SKM-1 treated with dmso at 0.1 percent for 144 hours (cell line): Measurements from ENCODE around the gene PTOV1.
"Not testable (repeated sequence)": the region's sequence is repeated elsewhere in the genome, so short reads cannot be mapped to it uniquely, and the experiment has no call there.

Experiments used
- DNase-seq: peaks from one replicate; lab custom pipeline; 2025; ENCODE audit not compliant: unreplicated experiment; lab: John Stamatoyannopoulos, UW

The PTOV1 gene

DNA sequence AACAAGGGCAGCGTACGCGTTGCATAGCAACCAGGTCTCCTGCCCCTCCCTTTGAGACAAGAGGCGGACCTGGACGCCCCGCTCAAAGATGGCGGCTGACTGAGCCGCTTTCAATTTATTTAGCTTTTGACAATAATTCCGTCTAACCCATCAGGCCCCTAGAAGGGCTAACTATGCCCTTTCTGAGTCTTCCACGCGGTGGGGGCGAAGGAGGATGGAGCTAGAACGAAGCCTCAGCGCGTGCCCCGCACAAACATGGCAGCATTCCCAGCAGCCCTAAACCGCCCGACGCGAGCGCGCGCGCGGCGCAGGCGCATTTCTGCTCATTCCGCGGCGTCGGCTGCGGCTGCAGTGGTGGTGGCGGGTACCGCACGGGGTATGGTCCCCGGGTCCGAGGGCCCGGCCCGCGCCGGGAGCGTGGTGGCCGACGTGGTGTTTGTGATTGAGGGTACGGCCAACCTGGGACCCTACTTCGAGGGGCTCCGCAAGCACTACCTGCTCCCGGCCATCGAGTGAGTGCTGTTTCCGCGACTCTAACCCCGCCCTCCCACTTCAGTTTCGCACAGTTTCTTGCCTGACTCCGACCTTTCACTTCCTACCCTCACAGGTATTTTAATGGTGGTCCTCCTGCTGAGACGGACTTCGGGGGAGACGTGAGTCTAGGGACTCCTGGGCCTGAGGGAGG lies 32.9 kb upstream of the PTOV1 start, which contains the start of gene MED25:
MED25 (plus strand) TSS at position 326 of the 685 bp plus-strand sequence; CDS start at position 379, 53 bp downstream.
- DNase-seq, result peak; percentile 63

DNA sequence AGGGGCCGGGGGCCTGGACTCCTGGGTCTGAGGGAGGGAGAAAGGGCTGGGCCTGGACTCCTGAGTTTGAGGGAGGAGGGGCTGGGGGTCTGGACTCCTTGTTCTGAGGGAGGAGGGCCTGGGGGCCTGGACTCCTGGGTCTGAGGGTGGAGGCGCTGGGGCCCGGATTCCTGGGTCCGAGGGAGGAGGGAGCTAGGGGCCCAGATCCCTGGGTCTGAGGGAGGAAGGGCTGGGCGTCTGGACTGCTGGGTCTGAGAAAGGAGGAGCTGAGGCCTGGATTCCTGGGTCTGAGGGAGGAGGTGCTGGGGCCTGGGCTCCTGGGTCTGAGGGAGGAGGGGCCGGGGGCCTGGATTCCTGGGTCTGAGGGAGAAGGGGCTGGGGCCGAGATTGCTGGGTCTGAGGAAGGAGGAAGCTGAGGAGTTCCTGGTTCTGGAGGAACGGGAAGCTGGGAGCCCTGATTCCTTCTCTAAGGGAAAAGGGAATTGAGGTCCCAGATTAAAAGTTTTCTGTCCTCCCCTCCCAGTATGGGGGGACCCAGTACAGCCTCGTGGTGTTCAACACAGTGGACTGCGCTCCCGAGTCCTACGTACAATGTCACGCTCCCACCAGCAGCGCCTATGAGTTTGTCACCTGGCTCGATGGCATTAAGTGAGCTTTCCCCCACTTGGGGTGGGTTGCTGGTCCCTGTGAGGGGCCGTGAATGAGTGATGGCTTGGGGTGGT lies 32.1 kb upstream of the PTOV1 start:
- no peak for DNase-seq

DNA sequence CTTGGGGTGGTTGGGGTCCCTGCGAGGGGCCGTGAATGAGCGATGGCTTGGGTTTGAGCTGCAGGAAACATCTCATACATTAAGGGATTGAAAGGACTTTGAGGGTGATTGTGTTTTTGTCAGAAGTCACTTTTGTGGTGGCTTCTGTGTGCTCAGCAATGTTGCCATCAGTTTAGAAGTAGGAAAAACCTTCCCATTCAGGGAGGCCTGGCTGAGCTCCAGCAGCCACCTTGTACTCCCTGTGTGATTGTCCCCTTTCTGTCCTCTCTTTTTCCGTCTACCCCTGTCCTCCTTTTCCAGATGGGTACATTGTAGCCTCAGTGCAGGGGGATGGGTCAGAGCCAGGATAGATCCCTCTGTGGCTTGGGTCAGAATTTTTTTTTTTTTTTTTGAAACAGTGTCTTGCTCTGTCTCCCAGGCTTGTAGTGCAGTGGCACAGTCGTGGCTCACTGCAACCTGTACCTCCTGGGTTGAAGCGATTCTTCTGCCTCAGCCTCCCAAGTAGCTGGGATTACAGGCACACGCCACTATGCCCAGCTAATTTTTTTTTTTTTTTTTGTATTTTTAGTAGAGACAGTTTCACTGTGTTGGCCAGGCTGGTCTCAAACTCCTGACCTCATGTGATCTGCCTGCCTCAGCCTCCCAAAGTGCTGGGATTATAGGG lies 31.4 kb upstream of the PTOV1 start:
- not testable (repeated sequence) for DNase-seq

DNA sequence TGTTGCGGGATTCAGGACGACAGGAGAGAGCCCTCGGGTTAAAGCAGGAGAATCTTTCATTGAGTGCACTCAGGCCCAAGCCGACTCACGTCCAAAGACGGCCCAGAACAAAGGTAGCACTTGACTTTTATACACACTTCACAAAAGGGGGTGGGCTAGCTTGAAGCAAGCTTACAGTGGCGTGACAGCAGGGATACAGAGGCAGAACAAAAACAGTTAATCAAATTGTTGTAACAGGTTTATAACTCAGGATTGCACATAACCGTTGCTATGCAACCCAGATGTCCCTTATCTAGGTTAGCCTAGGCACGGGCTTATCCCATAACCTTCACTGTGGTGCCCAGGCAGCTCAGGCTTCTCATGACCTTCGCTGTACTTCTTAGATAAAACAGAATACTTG lies 30.8 kb upstream of the PTOV1 start:
- no peak for DNase-seq

DNA sequence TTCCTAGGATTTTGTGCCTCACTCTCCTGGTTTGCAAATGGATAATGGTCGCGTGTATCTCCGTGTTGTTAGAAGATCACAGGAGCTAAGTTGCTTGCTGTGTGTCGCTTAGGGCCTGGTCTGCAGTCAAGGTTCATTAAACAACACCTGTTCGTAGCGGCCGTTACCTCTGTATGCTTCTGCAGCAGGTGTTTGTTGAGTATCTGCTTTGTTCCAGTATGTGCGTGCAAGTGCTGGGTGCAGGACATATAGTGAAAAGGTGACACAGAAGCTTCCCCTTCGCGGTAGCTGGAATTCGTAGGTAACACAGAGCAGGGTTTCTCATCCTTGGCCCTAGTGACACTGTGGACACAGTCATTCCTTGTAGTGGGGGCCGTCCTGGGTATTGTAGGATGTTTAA lies 27.5 kb upstream of the PTOV1 start:
- DNase-seq, result no peak

DNA sequence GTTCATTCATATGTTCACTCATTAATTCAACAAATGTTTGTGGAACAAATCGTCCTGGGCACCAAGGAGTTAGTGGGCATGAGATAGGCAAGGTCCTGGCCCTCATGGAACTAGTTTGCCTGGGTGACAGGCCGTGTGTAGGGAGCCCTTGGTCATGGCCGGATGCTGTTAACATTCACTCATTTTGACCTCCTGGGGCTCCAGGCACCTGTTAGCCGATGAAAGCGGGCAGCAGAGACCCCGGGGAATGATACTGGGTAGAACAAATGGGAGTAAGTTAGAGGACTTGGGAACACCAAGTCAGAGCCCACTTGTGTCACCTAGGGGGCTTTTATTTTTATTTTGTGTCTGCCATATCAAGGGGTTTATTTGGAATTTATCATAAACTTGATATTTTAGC lies 26.3 kb upstream of the PTOV1 start:
- no peak for DNase-seq

DNA sequence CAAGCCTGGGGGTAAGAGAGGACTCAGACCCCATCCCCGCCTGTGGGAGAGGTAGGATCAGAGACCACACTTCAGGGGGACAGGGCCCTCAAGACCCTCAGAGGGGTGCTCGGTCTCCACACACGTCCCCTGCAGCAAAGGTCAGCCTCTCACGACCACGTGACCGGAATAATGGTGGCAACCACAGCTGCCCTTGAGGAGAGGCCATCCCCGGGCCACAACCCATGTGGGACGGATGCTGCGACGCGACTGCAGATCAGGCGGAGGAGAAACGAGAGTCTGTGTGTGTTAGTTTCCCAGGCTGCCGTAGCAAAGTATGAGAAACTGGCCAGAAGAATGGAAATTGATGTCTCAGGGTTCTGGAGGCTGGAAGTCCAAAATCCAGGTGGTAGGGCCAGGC lies 23.9 kb upstream of the PTOV1 start:
- no peak for DNase-seq

DNA sequence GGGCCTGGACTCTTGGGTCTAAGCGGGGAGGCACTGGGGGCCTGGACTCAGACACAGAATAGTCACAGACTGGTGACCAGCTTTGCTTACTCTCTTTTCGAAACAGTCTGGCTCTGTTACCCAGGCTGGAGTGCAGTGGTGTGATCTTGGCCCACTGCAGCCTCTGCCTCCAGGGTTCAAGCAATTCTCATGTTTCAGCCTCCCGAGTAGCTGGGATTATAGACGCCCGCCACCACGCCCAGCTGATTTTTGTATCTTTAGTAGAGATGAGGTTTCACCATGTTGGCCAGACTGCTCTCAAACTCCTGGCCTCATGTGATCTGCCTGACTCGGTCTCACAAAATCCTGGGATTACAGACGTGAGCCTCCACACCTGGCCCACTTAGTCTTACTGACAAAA lies 21.8 kb upstream of the PTOV1 start:
- DNase-seq, result no peak

DNA sequence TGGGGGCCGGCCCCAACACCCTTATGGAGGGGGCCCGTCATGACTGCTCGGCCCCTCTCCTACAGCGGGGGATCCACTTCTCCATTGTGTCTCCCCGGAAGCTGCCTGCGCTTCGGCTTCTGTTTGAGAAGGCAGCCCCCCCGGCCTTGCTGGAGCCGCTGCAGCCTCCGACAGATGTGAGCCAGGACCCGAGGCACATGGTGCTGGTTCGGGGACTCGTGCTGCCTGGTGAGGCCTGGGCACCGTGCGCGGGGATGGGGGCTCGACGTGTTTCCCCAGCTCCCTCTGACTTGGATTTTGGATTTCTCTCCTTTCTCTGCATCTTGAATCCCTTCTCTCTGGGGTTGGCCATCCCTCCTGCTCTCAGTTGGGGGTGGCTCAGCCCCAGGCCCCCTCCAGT lies 21.2 kb upstream of the PTOV1 start:
- DNase-seq, result no peak

DNA sequence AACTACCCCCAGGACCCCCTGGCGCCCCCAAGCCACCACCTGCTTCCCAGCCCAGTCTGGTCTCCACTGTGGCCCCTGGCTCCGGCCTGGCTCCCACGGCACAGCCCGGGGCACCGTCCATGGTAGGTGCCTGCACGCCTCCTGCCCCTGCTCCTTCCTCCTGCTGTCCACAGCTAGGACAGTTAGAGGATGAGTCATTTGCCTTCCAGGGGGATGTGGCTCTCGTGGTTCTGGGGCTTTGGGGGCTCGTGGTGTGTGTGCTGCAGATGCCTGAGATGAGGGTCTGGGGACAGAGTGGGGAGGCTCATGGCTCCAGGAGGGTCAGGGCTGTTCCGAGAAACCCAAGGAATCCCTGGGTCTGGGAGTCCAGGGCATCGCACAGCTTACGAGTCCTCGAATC lies 20.2 kb upstream of the PTOV1 start:
- no peak for DNase-seq

DNA sequence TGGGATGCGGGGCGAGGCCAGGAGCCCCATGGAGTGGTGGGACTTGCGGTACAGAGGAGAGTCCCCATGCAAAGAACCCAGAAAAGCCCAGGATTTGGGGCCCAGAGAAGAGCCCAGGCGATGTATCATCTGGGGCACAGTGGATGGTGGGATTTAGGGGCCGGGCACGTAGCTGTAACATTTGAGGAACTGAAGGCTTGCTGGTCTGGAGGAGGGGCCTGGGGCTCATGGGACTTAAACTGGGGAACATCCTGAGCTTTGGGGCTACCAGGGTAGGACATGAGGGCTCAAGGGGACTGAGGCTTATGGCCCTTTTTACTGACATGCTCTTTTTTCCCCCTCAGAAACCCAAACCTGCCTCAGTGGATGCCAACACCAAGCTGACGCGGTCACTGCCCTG lies 19.4 kb upstream of the PTOV1 start:
- DNase-seq, result no peak

DNA sequence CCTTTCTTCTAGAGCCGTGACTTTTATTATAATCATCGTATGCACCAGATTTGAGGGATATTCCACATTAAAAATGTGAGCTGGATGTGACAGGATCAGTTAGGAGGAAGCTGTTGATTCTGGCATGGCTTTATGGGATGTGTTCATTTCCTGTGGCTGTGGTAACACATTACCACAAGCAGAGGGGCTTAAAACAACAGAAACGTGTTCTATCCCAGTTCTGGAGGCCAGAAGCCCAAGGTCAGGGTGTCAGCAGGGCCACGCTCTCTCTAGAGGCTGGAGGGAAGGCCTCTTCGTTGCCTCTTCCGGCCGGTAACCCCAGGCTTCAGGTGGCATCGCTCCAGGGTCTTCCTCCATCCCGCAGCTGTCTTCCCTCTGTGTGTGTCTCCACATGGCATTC lies 18.4 kb upstream of the PTOV1 start:
- DNase-seq, result no peak

DNA sequence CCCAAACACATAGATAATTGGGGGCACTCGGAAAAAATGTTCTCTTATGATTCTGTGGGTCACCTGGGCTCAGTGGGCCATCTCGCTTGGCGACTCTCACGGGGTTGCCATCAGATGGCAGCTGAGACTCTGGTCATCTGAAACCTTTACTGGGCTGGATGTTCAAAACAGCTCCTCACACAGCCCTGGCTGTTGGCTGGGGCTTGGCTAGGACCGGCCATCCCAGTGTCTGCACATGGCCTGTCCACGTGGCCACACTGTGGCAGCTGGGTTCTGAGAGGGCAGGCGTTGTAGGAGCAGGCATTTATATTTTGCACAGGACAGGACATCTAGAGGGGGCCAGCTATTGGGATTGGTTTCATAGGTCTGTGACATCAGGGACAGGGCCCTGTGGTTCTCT lies 17.4 kb upstream of the PTOV1 start:
- DNase-seq, result no peak

DNA sequence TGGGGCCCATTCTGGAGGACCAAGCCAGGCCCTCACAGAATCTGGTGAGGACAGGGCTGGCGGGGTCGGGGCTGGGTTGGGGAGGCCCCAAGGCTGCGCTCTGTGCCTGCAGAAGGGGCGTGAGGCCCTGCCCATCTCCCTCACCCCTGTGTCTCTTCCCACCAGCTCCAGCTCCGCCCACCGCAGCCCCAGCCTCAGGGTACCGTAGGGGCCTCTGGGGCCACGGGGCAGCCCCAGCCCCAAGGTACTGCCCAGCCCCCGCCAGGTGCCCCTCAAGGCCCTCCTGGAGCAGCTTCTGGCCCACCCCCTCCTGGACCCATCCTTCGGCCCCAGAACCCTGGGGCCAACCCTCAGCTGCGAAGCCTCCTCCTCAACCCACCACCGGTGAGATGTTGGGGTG lies 15.4 kb upstream of the PTOV1 start:
- DNase-seq, result no peak

DNA sequence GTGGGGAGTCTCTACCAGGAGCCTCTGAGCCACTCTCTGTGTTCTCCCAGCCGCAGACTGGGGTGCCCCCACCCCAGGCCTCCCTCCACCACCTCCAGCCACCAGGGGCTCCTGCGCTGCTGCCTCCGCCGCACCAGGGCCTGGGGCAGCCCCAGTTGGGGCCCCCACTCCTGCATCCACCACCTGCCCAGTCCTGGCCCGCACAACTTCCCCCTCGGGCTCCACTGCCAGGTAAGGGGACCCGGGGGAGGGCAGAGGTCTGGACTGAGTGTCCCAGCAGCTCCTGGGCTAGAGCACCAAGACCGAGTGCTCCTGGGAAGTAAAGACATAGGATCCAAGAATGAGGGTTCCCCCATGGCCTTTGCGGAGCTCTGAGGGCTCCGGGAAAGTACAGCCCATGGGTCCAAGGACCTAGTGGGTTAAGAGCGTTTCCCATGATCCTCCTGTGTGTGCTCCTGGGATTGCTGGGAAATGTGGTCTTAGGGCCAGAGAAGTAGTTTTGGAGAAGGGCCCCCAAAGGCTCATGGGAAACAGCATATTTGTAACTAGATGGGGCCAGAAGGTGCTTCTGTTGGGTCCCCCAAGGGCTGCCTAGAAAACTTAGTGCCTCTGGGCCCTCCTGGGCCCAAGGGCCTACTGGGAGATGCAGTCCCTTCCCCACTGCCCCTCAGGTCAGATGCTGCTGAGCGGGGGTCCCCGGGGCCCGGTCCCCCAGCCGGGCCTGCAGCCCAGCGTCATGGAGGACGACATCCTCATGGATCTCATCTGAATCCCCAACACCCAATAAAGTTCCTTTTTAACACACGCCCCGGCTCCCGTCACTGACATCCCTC lies 14.6 kb upstream of the PTOV1 start:
- DNase-seq, result no peak

DNA sequence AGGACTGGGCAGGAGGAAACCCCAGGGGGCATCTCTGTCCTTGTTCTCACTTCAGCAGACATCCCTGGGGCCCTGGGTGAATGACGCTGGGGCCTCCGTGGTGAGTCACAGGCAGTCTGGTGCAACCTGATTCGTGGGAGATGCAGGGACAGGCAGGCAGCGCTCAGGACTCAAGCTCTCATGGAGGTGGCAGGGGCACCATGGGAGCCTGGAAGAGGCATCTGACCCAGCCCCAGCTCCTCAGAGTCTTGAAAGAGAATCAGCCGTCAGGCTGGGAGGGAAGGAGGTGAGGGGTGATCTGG lies 14.0 kb upstream of the PTOV1 start:
- no peak for DNase-seq

DNA sequence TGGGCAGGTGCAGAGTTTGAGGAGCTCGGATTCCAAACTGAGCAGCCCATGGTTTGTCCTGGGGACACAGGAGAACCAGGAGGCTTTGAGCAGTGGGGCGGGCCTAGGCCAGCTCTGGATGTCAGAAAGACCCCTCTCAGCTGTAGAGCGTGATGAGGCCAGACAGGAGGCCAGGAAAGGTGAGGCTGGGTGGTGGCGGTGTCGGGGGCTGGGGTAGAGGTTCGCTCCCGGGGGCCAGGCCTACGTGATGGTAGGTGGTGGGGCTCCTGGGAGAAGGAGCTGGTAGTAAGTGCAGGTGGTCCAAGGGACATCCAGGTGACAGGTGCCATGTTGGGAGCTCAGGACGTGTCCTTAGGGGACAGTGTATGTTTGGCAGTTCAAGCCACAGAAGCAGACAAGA lies 13.5 kb upstream of the PTOV1 start:
- DNase-seq, result no peak

DNA sequence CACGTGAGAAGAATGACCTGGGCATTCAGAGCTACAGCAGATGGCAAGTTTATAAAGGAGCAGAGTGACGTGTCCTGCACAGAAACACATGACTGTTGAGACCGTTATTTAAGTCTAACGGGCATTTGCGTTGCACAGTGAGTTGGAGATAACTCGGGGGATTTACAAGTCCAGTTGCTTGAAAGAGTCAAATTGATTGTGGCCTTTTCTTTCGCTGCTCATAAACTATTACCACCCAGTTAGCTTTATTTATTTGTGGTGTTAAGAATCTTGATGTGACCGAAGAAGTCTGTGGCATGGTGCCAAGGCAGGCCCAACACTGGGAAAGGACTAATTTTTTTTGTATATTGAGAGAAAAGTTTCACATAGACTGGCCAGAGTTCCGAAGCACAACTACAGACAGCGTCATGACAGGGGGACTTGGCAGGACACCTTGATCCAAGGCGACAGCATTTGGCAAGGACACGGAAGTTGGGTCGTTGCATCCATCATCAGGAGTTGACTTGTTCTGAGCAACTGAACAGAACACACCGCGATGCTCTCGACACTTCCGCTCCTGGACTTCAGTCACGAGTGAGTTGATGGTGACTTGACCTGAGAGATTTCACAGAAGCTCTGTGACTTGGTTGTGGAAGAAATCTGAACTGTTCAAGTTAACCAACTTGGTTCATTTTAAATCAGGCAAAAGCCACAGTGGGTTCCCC lies 11.9 kb upstream of the PTOV1 start:
- no peak for DNase-seq

DNA sequence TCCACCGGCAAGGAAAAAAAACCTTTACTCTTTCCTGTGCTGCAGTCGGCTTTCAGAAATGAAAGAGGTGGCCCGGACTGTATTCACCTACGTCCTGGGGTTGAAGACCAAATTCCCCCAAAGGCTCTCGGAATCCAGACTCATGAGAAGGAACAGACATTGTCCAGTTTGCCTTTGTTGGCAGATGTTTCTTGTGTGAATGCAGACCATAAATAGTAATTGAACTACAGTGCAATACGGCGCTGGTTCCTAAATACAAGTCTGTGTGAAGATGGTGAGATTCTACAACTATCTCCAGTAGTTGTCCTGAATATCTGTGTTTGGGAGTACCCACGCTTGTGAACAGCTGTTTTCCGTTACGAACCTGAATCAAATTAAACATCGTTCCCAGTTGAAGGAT lies 11.2 kb upstream of the PTOV1 start:
- DNase-seq, result no peak

DNA sequence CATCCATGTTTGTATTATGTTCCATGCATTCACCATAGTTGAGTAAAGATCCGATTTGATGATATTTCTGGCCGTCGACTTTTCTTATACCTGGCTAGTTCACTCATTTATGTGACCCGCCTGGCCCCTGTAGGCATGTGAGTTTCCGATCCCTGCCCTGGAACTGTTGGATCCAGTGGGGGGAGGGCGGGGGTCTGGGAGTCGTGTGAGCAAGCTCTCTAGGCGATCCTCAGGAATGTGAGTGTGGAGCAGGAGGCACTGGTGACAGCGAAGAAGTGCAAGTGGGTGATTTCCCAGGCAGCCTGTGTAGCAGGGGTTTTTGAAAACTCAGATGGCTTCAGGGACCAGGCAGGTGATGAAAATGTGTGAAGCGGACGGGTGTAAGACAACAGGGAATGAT lies 10.6 kb upstream of the PTOV1 start:
- no peak for DNase-seq

DNA sequence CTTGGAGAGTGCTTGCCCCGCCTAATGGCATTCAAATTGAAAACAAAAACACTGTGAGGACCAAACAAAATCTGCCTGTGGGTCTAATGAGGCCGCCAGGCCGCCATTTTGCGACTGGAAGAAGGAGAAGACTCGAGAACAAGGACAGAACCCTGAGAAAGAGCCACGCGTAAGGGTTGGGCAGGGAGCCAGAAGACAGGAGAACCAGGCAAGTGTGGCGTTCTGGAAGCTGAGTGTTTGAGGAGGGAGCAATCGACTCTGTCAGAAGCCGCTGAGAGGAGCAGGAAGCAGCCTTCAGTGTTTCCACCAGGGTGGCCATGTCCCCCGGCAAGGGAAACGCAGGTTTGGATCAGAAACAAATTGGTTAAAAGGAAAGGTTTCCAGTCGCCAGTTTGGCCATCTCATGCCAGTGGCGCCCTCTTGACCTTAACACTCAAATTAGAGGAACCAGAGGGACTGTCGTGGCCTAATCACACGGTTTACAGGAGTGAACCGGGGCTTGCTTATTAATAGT lies 10.2 kb upstream of the PTOV1 start:
- DNase-seq, result no peak
